GM18909 (cell line): ENCODE results near the gene DAB1.

Experiments
- ATAC-seq: cut with Tn5 transposase; IDR thresholded peaks from one replicate; pipeline ENCODE4 v1.9.1; 2021; ENCODE audit warnings: mild to moderate bottlenecking; ENCODE audit not compliant: unreplicated experiment, poor library complexity

DAB1 gene

DNA sequence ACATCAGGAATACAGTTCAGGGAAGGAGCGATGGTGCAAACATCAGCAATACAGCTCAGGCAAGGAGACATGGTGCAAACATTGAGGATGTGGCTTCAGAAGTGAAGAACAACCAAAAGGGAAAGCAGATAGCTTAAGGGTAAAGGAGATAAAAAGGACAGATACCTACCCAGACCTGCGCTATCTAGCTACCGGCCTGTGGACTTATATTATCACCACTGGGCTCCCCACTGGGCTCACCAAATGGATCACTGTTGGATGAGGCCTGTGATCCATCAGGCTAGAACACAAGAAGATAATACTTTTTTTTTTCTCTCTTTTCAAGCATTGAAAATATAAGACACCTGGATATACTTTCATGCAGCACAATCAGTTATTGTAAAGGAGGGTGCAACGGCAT is 413.3 kb downstream of the DAB1 start:
- ATAC-seq, result no peak

DNA sequence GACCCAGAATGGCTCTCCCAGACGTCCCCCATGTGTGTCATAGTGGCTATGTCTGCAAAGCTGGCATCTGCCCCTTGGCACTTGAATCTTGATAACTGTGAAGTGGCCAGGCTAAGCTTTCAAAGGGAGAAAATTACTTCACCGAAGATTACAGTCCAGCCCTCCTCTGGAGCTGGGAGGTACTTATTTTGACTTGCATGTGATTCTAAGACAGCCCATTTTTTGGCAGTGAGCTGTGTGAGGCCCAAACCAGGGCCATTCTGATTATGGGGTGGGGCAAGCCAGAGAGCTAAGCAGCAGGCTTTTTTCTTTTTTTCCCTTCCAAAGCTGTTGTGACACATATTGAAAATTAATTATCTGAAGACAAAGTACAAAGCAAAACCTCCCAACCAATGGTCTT is 415.9 kb downstream of the DAB1 start:
- no peak for ATAC-seq

DNA sequence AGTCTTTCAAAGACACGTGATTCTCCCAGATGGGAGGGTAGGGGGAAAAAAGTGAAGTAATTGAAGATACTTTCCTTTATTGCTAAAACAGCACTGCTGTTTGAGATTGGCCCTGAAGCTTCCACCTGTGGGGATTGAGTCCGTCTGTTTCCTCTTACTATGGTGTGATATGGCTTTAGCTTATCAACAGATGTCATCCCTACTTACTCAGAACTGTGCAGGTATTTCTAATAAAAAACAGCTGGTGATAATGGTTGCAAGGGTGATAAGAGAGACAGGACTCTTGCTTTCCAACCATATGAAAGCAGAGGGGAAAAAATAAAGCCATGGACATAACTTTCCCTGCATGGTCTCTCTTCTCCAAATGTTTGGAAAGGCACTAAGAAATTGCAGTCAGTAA is 416.4 kb downstream of the DAB1 start:
- no peak for ATAC-seq

DNA sequence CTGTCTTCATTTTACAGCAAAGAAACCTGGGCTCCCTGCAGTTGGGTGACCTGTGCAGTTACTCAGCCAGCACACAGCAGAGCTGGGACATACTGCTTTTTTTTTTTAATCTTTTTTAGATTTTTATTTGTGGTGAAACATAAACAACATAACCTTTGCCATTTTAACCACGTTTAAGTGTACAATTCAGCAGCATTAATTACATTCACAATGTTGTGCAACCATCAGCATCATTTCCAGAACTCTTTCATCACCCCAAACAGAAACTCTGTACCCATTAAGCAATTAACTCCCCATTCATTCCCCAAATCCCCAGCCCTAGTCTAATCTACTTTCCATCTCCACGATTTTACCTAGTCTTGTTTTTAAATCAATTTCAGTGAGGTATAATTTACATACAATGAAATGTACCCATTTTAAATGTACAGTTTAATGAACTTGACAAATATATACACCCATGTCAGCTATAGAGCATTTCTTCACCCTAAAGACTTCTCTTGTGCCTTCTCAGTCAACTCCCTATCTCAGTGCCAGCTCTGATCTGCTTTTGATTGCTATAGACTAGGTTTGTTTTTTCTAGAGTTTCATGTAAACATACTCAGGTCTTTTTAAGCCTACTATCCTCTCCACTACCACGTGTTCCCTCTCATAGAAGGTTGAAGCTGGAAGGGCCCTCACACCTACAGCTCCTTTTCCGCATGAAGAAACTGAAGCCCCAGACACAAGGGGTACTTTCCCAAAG is 420.3 kb downstream of the DAB1 start:
- no peak for ATAC-seq

DNA sequence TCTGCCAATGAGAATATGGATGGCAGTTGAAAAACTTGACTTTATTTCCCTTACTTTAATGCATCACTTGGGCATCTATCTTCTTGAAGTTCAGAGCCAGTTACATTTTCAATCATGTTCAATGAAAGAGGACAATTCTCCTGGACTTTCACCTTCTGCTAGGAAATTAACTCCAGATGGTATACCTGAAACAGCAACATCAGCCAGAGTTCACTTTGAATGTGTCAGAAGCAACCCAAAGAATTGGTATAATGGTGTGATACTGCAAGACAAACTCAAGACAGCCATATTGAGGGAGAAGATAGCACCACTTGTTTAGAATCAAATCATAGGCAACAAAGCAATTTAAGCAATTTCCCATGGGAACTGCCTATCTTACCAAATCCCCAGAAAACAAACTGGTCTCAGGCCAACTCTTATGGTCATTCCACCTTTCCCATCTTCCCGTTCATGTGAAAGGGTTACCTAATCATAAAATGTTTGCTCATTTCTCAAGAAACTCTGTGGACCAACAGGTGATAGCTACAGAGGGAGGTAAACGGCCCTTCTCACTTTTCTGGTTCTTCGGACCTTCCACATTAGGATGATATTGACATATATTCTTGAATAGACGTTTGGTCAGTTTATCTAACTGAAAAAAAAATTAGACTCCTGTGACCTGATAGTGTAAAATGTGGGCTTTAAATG is 428.3 kb downstream of the DAB1 start:
- ATAC-seq, result no peak

DNA sequence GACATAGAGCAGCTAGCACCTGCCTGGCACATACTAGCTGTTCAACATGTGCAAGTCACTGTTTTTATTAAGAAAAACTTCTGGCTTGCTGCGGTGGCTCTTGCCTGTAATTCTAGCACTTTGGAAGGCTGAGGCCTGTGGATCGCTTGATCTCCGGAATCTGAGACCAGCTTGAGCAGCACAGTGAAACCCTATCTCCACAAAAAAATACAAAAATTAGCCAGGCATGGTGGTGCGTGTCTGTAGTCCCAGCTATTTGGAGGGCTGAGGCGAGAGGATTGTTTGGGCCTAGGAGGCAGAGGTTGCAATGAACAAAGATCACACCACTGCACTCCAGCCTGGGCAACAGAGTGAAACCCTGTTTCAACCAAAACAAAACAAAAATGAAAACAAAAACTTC is 430.4 kb downstream of the DAB1 start:
- no peak for ATAC-seq

DNA sequence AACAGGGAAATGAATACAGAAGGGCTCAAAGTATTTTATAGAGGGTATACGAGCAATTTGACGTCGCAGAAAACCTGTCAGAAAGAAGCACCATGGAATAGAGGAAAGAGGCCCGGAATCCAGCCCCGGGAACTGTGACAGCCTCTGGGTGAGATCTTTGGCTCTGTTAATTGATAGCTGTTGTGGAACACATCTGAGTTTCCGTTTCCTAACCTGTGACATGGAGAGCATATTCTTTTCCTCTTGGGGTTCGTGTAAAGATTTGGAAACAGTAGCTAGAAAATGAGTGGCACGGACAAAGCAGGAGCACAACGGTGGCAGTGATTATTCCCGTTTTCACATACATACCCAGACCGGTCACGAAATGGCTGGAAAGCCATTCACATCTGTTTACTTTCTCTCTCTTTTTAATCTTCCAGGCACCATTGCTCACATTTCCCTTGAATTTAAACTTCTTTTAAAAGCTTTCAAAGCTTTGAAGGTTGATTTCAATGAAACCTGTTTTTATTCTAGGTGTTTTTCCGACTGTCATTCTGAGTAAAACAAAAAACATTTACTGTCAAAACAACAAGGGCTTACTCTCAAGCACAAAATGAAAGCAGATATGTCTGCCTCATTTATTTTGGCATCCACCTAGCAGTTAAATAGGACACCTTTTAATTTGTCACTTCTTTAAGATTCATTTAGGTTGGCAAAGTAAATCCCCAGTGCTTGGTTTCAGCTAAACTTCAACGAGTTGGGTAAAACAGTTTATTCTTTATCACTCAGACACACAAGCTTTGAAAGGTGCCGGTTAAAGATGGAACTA is 431.3 kb downstream of the DAB1 start:
- no peak for ATAC-seq

DNA sequence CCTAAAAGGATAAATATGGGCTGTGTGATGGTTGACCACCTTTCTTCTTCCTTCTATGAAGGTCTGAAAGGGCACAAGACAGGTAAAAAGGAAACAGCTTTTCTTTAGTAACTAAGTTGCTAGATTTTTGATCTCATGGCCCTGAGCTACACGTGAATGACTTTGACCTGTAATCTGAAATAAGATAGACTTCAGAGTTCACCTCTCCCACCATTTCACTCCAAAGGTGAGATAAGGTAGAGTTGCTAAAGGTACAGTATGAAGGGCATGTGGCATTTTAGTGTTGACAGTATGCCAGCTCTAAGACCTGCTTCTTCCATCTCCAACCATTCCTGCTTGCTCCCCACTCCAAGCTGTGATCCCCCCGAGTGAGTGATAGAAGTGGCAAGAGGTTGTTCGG is 432.3 kb downstream of the DAB1 start:
- no peak for ATAC-seq

DNA sequence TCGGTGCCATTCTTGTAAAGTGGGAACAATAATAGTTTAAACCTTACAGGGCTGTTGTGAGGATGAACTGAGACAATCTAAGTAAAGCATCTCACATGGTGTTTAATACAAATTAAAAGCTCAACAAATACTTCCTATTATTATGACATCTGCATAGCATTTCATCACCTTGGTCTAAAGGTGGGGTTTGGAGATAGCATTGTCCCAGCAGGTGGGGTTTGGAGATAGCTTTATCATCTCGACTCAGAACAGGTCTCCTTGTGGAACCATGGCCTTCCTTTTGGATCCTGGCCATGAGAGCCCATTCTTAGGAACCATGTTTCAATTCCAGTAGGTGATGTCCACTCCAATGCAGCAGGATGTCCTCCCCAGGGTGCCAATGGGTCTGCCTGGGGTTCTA is 437.5 kb downstream of the DAB1 start:
- ATAC-seq, result no peak

DNA sequence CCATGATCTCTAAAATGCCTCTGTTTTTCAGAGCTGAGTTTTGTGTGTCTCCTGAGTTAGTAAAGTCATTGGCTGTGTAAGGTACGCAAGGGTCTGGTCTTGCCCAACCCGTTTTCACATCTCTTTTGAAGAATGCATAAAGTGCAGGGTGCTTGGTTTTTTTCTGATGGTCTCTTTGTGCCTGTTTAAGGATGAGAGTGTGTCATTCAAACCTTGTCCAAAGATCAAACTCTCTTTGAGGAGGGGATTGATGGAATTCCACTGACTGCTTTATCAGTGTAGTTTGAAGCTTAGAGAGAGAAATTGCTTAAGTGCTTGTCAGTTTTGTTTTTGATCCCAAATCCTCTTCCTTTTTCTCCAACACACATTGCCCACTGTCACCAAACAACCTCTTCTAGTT is 438.0 kb downstream of the DAB1 start:
- no peak for ATAC-seq

DNA sequence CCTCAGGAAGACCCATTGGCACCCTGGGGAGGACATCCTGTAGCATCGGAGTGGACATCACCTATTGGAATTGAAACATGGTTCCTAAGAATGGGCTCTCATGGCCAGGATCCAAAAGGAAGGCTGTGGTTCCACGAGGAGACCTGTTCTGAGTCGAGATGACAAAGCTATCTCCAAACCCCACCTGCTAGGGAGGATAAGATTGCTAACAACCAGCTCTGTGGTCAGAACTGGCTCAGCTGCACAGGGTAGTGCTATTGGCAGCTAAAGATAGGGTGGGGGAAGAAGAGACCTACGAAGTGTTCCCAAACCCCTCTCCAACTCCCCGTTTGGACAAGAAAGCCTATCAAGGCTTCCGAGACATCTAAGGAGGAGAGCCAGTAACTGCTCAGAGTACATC is 440.4 kb downstream of the DAB1 start:
- ATAC-seq, result no peak

DNA sequence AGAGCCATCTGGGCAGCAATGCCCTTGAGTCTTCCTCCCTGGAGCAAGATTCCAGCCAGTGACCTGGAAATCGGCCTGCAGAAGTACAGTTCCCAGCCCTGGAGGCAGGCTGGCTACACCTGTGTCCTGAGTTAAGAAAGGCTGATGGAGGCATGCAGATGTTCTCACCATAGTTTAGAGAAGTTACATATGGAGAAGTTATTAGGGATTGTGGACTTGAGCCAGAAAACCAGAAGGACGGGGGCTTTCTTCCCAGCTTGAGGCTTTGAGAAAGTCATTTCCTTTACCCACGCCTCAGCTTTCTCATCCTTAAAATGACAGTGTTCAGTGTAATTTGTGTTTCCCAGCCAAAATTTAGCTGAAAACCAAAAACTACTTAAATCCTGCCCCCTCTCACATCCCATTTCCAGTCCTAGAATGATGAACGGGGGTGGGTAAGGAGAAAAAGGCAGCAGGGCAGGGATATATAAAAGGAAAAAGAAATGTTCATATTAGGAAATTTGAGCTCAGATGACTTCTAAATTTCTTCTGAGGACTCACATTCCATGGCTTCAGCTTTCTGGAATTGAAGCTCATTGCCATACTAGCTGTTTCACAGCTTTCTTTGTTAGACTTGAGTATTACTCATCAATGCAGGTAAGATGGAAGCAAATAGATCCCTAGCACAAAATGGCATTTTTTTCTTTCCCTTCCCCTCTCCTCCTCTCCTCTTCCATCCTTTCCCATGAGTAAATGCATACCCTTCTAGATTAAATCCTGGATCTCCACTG is 443.7 kb downstream of the DAB1 start:
- ATAC-seq, result no peak

DNA sequence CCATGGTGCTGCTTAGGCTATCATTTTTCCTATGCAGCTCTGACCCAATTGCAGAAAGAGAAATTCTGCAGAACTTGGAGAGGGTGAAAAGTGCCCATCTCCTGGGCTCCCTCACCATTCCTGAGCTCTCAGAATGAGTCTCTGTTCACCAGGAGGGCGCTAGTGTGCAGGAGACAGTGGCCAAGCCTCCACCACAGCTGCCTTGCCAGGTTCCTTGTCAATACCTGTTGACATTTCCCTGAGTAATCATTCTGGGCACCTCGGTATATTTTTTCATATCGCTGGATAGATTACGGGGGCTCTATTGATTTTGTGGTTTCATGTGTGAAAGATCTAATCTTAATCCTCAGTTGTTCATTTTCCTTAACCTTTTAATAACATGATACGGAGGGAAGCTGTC is 445.0 kb downstream of the DAB1 start:
- ATAC-seq, result no peak

DNA sequence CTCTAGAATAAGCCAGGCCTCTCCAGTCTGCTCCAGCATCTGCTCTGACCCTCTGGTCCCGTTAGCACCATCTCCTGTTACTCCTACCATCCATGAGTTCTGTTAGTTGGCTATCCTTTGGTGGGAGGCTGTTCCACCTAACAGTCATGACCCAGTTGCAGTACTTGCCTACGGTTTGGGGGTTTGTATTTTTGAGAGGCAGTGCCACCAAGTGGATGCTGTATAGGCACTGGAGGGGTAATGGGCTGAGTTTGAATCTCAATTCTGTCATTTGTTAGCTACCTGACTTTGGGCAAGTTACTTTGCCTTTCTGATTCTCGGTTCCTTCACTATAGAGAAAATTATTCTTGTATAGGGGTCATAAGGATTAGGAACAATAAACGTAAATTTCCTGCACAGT is 445.9 kb downstream of the DAB1 start:
- ATAC-seq, result no peak

DNA sequence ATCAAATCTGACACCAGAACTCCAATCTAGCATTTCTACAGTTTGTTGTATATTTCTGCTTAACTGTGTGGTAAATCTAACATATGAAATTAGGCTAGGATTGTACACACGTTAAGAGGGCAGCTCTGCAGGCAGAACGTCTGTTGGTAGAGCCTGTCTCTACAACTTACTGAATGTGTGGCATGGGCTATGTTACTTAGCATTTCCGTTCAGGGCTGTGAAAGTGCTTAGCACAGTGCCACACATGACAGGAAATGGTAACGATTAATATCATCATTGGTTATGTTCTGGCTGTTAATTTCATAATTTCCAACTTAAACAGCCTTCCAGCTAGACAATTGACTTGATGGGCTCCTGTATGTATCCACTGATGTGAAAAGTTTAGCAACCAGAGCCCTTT is 448.4 kb downstream of the DAB1 start:
- ATAC-seq, result no peak

DNA sequence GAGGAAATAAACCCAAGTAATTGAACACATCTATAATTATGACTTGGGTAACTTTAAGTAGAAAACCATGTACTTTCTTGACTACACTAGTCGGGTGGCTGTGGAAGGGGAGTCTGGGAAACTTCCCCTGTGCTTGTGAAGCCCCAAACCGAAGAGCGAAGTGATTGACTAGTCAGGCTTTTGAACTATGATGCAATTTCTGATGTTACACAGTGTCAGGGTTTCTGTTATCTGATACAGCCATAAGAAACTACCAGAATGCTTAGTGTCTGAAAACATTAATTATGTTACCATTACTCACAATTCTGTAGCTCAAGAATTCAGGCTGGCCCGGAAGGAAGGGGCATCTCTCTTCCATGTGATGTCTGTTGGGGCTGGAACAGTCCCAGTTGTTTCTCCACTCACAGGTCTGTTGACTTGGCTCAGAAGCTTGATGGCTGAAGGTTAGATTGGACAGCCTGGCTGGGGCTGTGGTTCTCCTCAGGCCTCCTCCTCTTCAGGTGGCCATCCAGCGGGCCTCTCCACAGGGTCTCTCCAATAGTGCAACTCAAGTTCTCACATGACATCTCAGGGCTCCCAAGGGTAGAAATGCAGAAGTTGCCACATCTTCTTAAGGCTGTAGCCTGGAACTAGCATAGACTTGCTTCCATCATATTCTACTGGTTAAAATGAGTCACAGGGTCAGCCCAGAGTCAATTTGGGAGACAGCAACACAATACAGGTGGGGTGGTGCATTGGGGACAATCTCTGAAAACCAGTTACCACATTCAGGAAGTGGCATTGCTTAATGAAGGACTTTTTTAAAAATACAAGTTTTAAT is 449.7 kb downstream of the DAB1 start:
- no peak for ATAC-seq

DNA sequence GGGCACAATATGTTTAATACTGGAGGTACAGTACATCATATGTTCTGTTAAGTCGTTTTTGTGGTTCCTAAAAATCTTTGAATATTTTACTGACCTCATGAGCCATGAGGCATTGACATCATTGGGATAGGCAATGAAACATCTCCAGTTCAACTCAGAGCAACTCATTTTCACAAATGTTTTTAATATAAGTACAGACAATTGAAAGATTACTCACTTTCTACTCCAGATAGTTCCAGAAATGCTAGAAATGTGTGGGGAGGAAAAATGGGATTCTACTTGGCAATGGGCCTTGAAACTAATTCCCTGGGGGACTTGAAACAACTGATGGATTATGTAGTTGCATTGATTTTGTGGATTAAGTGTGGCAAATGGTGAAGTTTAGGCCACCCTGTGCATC is 450.9 kb downstream of the DAB1 start:
- ATAC-seq, result no peak

DNA sequence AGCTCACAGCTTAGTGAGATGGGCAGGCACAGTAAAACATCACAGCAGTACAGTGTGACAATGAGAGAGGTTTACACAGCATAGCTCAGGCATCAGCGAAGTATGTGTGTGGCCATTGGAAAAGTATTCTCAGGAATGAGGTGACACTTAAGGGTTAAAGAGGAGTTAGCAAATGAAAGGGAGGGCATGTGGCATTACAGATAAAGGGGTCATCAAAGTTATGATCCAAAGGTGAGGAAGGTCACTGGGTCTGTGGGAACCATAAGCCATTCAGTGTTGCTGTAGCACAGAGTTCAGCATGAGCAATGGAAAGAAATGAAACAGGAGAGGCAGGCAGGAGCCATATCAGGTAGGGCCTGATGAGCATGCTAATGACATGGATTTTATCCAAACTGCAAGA is 453.6 kb downstream of the DAB1 start:
- ATAC-seq, result no peak

DNA sequence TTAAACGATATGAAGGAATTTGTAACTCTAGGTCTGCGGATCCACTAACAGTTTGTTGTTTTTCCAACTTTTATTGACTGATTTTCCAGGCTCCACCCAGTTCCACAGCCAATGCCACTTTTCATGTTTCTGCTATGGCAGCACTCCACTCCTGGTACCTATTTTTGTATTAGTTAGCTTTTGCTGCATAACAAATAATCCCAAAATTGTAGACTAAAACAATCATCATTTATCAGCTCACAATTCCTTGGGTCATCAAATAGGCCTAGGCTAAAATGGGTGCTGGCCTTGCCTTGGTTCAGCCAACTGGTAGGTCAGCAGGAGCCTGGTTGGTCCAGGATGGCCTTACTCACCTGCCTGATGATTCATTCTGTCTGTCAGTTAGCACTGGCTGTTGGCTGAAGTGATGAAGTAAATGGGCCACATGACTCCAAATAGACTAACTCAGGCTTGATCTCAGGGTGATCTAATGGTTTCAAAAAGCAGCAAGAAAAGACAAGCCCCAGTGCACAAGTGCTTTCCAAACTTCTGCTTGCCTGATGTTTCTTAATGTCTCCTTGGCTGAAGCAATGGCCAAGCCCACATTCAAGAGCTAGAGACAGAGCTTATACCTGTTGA is 454.9 kb downstream of the DAB1 start:
- no peak for ATAC-seq
